GM21529 (cell line): Measurements from ENCODE around the gene GPC3.
"Not testable (repeated sequence)": the region's sequence is repeated elsewhere in the genome, so short reads cannot be mapped to it uniquely, and the experiment has no call there.

ENCODE experiments used
- ATAC-seq: cut with Tn5 transposase; IDR thresholded peaks from one replicate; pipeline ENCODE4 v1.9.1; 2021; ENCODE audit not compliant: unreplicated experiment

The GPC3 gene

GRCh38 chrX:133789829-133790228 is 195.6 kb downstream of the GPC3 start:
- no peak for ATAC-seq

- no peak for ATAC-seq
Observed at GRCh38 chrX:133786382-133786781, 199.0 kb downstream of the GPC3 start.

- peak; percentile 82 for ATAC-seq
Observed at GRCh38 chrX:133783274-133783673, 202.1 kb downstream of the GPC3 start.

- no peak for ATAC-seq
Observed at GRCh38 chrX:133781174-133781573, 204.2 kb downstream of the GPC3 start.

GRCh38 chrX:133776072-133776471 is 209.3 kb downstream of the GPC3 start:
- no peak for ATAC-seq

- no peak for ATAC-seq
Observed at GRCh38 chrX:133774807-133775206, 210.6 kb downstream of the GPC3 start.

- ATAC-seq, result no peak
Observed at GRCh38 chrX:133771086-133771646, 214.2 kb downstream of the GPC3 start.

- not testable (repeated sequence) for ATAC-seq
Observed at GRCh38 chrX:133762976-133763548, 222.3 kb downstream of the GPC3 start.

- ATAC-seq, result no peak
Observed at GRCh38 chrX:133754657-133755056, 230.7 kb downstream of the GPC3 start.

- no peak for ATAC-seq
Observed at GRCh38 chrX:133749951-133750350, 235.4 kb downstream of the GPC3 start.

GRCh38 chrX:133749370-133749769 is 236.0 kb downstream of the GPC3 start:
- ATAC-seq, result no peak

- no peak for ATAC-seq
Observed at GRCh38 chrX:133747196-133747595, 238.2 kb downstream of the GPC3 start.

- ATAC-seq, result peak; percentile 43
Observed at GRCh38 chrX:133746593-133746992, 238.8 kb downstream of the GPC3 start.

- peak; percentile 68 for ATAC-seq
Observed at GRCh38 chrX:133745349-133745748, 240.0 kb downstream of the GPC3 start.

- ATAC-seq, result no peak
Observed at GRCh38 chrX:133742602-133743305, 242.6 kb downstream of the GPC3 start.

- ATAC-seq, result no peak
Observed at GRCh38 chrX:133741303-133741702, 244.1 kb downstream of the GPC3 start.

GRCh38 chrX:133726642-133727041 is 258.8 kb downstream of the GPC3 start:
- no peak for ATAC-seq

GRCh38 chrX:133726211-133726630 is 259.2 kb downstream of the GPC3 start:
- ATAC-seq, result no peak

GRCh38 chrX:133723930-133724329 is 261.5 kb downstream of the GPC3 start:
- no peak for ATAC-seq

- no peak for ATAC-seq
Observed at GRCh38 chrX:133722756-133723155, 262.6 kb downstream of the GPC3 start.

GRCh38 chrX:133720269-133720668 is 265.1 kb downstream of the GPC3 start:
- not testable (repeated sequence) for ATAC-seq

- no peak for ATAC-seq
Observed at GRCh38 chrX:133715715-133716114, 269.7 kb downstream of the GPC3 start.
